ENCODE results near the gene CTBP1. TPM values are rescaled to one million over a fixed set of nuclear protein-coding genes. Genes with fewer than 3 reads are reported as not detected.
A peak's percentile ranks its signal among the peaks of the same experiment; 100 is the strongest.

Gene CTBP1
- total and polyA plus RNA-seq, 7 experiments from 2014 or later, result 57.2 to 233 (median 180) TPM

- H3K36me3 ChIP-seq (ENCODE audit: control insufficient read depth in 2 of 3, insufficient read depth in 3 of 3, low read length in 3 of 3), result no peaks in the 10 kb centered on the region
- H3K27ac ChIP-seq (ENCODE audit: low read depth, low read length), result peak overlapping the region; percentile 74
- Mint-ChIP-seq H3K9me3 (no peaks in the 10 kb centered on the region), H3K36me3 (no peaks in the 10 kb centered on the region), H3K27me3 (peaks cover 0 to 21% (median 4%) of the 10 kb centered on the region in 5 donors), H3K4me3 (peak overlapping the region; percentile 82 to 90 (median 87)), H3K4me1 (peaks cover 8 to 26% (median 18%) of the 10 kb centered on the region in 7 donors), H3K27ac (peak overlapping the region in 8 of 9 donors; percentile 48 to 86 (median 62))
- H3K27me3 ChIP-seq (ENCODE audit: control insufficient read depth in 2 of 2, insufficient read depth in 2 of 2, low read length in 2 of 2), result peaks cover 0 to 5% of the 10 kb centered on the region in 2 donors
- peak overlapping the region; percentile 90 for H3K4me3 ChIP-seq (ENCODE audit: low read length)
- ChIA-PET CTCF (interaction anchor here (0.6 to 4.2 kb wide), 8 partner anchors 8 to 504 kb away, joined by 3 to 43 read pairs (median 6); no protein-coding TSS in a partner anchor), POLR2A (interaction anchor here (0.6 to 3.5 kb wide), 6 partner anchors 30 to 181 kb away, joined by 3 to 13 read pairs (median 6); partner anchors contain the start of gene CTBP1)
- no peaks in the 10 kb centered on the region for H3K9me3 ChIP-seq (ENCODE audit: control insufficient read depth in 2 of 3, low read length in 3 of 3)
- intact Hi-C loops (cut with micrococcal nuclease), result loop anchor here (1.0 to 2.0 kb wide), 12 partner anchors 20 to 439 kb away; partner anchors contain the start of genes MAEA (in 2 of the 2) and UVSSA (in 1 of the 2)
- DNase-seq, result no peak
- H3K4me1 ChIP-seq (ENCODE audit: control insufficient read depth in 2 of 2, insufficient read depth in 2 of 2, low read length in 2 of 2), result peaks cover 3 to 17% of the 10 kb centered on the region in 2 donors
- no peak for ATAC-seq
Observed at GRCh38 chr4:1166509-1167243, 82.3 kb downstream of the CTBP1 start.

DNA sequence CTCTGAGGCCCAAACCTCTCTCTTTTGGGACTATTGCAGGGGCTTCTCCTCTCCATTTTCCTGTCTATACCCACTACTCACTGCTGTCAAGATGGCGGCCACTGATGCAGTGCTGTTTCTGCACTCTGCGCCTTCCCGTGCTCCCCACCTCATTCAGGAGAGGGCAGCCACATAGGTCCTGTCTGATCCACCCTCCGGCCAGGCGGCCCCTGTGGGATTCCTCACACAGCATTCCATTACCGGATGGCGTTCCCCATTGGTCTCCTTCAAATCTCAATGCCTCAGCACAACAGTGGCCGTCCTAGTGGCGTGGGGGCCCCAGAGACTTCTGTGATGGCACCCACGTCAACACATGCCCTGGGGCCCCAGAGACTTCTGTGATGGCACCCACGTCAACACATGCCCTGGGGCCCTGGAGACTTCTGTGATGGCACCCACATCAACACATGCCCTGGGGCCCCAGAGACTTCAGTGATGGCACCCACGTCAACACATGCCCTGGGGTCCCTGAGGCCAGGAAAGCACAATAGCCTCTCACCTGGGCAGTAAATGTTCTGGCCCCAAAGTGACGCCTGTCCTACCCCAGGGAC, 83.9 kb downstream of the CTBP1 start:
- Histone ChIP-seq H3K36me3 (ENCODE audit: control insufficient read depth in 2 of 3, insufficient read depth in 3 of 3, low read length in 3 of 3) (no peaks in the 10 kb centered on the region), H3K27ac (ENCODE audit: low read depth, low read length) (no peak overlapping the region), H3K4me1 (ENCODE audit: control insufficient read depth in 2 of 2, insufficient read depth in 2 of 2, low read length in 2 of 2) (peaks cover 3 to 17% of the 10 kb centered on the region in 2 donors), H3K27me3 (ENCODE audit: control insufficient read depth in 2 of 2, insufficient read depth in 2 of 2, low read length in 2 of 2) (no peaks in the 10 kb centered on the region), H3K4me3 (ENCODE audit: low read length) (no peak overlapping the region), H3K9me3 (ENCODE audit: control insufficient read depth in 2 of 3, low read length in 3 of 3) (no peaks in the 10 kb centered on the region)
- no peak for ATAC-seq
- H3K9me3 Mint-ChIP-seq, result no peaks in the 10 kb centered on the region
- H3K27me3 Mint-ChIP-seq, result peaks cover 0 to 21% (median under 1%) of the 10 kb centered on the region in 5 donors
- ChIA-PET CTCF (interaction anchor here (1.2 to 4.2 kb wide), 2 partner anchors 35 to 103 kb away, joined by 3 to 43 read pairs; no protein-coding TSS in a partner anchor), POLR2A (interaction anchor here (3.5 kb wide), 1 partner anchor 84 kb away, joined by 13 read pairs; the partner anchor contains the start of gene CTBP1)
- H3K4me3 Mint-ChIP-seq, result no peak overlapping the region
- intact Hi-C loops (cut with micrococcal nuclease), result no loop called here
- H3K36me3 Mint-ChIP-seq, result no peaks in the 10 kb centered on the region
- H3K4me1 Mint-ChIP-seq, result peaks cover 8 to 21% (median 13%) of the 10 kb centered on the region in 7 donors
- H3K27ac Mint-ChIP-seq, result peak overlapping the region in 2 of 9 donors; percentile 45 to 62
- no peak for DNase-seq

DNA sequence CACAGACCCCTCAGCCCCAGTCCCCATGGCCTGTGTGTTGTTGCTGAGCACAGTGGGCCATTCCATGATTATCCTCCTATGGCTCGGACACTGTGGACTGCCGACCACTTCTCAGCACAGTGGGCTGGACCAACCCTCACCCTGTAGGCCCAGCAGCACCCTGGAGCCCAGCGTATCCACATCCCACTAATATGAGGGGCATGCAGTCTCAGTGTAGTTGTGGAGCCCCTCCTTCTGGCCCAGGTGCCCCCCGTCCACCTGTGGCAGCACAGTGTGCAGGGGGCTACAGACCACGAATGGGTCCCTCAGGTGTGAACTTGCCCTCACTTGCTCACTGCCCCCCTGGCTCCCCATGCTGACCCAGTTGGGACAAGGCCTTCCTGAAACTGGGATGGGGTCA, 84.5 kb downstream of the CTBP1 start:
- H3K4me1 ChIP-seq (ENCODE audit: control insufficient read depth in 2 of 2, insufficient read depth in 2 of 2, low read length in 2 of 2), result peaks cover 3 to 17% of the 10 kb centered on the region in 2 donors

GRCh38 chr4:1164040-1164439, 84.9 kb downstream of the CTBP1 start:
- Histone ChIP-seq H3K36me3 (ENCODE audit: control insufficient read depth in 2 of 3, insufficient read depth in 3 of 3, low read length in 3 of 3) (no peaks in the 10 kb centered on the region), H3K27ac (ENCODE audit: low read depth, low read length) (no peak overlapping the region), H3K4me1 (ENCODE audit: control insufficient read depth in 2 of 2, insufficient read depth in 2 of 2, low read length in 2 of 2) (peaks cover 3 to 17% of the 10 kb centered on the region in 2 donors), H3K27me3 (ENCODE audit: control insufficient read depth in 2 of 2, insufficient read depth in 2 of 2, low read length in 2 of 2) (no peaks in the 10 kb centered on the region), H3K9me3 (ENCODE audit: control insufficient read depth in 2 of 3, low read length in 3 of 3) (no peaks in the 10 kb centered on the region), H3K4me3 (ENCODE audit: low read length) (no peak overlapping the region)
- H3K36me3 Mint-ChIP-seq, result no peaks in the 10 kb centered on the region
- no peak overlapping the region for H3K4me3 Mint-ChIP-seq
- intact Hi-C loops (cut with micrococcal nuclease), result no loop called here
- H3K27ac Mint-ChIP-seq, result no peak overlapping the region
- ATAC-seq (no peak), DNase-seq (no peak)
- peaks cover 8 to 20% (median 13%) of the 10 kb centered on the region in 7 donors for H3K4me1 Mint-ChIP-seq
- H3K27me3 Mint-ChIP-seq, result peaks cover 0 to 26% (median 3%) of the 10 kb centered on the region in 5 donors
- ChIA-PET CTCF (interaction anchor here (0.8 to 1.6 kb wide), 2 partner anchors 18 to 33 kb away, joined by 3 read pairs; no protein-coding TSS in a partner anchor), POLR2A (interaction anchor here (0.6 kb wide), 1 partner anchor 127 kb away, joined by 3 read pairs; no protein-coding TSS in a partner anchor)
- H3K9me3 Mint-ChIP-seq, result no peaks in the 10 kb centered on the region

More for the DNA sequence above, 84.5 kb downstream of the CTBP1 start:
- ChIA-PET CTCF (interaction anchor here (0.8 to 1.6 kb wide), 2 partner anchors 18 to 34 kb away, joined by 3 read pairs; no protein-coding TSS in a partner anchor), POLR2A (no interaction called here)
- H3K27ac Mint-ChIP-seq, result peak overlapping the region in 1 of 9 donors; percentile 45
- no peak overlapping the region for H3K27ac ChIP-seq (ENCODE audit: low read depth, low read length)
- H3K36me3 ChIP-seq (ENCODE audit: control insufficient read depth in 2 of 3, insufficient read depth in 3 of 3, low read length in 3 of 3), result no peaks in the 10 kb centered on the region
- H3K27me3 Mint-ChIP-seq, result peaks cover 0 to 23% (median 0%) of the 10 kb centered on the region in 5 donors
- peaks cover 8 to 21% (median 13%) of the 10 kb centered on the region in 7 donors for H3K4me1 Mint-ChIP-seq
- no peaks in the 10 kb centered on the region for H3K9me3 Mint-ChIP-seq
- ATAC-seq (no peak), DNase-seq (no peak)
- H3K4me3 Mint-ChIP-seq, result no peak overlapping the region
- no peaks in the 10 kb centered on the region for H3K27me3 ChIP-seq (ENCODE audit: control insufficient read depth in 2 of 2, insufficient read depth in 2 of 2, low read length in 2 of 2)
- no peak overlapping the region for H3K4me3 ChIP-seq (ENCODE audit: low read length)
- intact Hi-C loops (cut with micrococcal nuclease), result no loop called here
- H3K9me3 ChIP-seq (ENCODE audit: control insufficient read depth in 2 of 3, low read length in 3 of 3), result no peaks in the 10 kb centered on the region
- no peaks in the 10 kb centered on the region for H3K36me3 Mint-ChIP-seq

Other genes with a start within 250 kb of the CTBP1 start
- 10 to 100 TPM; 10.6 to 28.1 (median 22.0) TPM for gene FGFRL1, start 237.5 kb downstream of the CTBP1 start, total RNA-seq
- 1 to 10 TPM in 1 of 2 donors, under 1 TPM in 1; 0.45 to 1.7 TPM for gene FGFRL1, start 237.5 kb downstream of the CTBP1 start, polyA plus RNA-seq
- gene RNF212, start 135.6 kb downstream of the CTBP1 start, total RNA-seq, result 1 to 10 TPM; 1.8 to 4.1 (median 2.4) TPM
- 1 to 10 TPM; 5.8 to 6.7 TPM for gene RNF212, start 135.6 kb downstream of the CTBP1 start, polyA plus RNA-seq
- gene SPON2, start 76.5 kb downstream of the CTBP1 start, total RNA-seq, result 10 to 100 TPM in 3 of 5 experiments, 1 to 10 TPM in 2; 5.7 to 79.1 (median 16.0) TPM
- gene SPON2, start 76.5 kb downstream of the CTBP1 start, polyA plus RNA-seq, result 1 to 10 TPM; 2.8 to 3.8 TPM
- gene MAEA, start 40.8 kb upstream of the CTBP1 start, total RNA-seq, result 10 to 100 TPM; 56.2 to 92.2 (median 79.4) TPM
- gene MAEA, start 40.8 kb upstream of the CTBP1 start, polyA plus RNA-seq, result 10 to 100 TPM; 45.3 to 88.5 TPM
- 10 to 100 TPM; 29.5 to 44.1 (median 39.7) TPM for gene UVSSA, start 98.1 kb upstream of the CTBP1 start, total RNA-seq
- gene UVSSA, start 98.1 kb upstream of the CTBP1 start, polyA plus RNA-seq, result 1 to 10 TPM; 3.2 to 9.1 TPM
- gene NKX1-1, start 157.3 kb upstream of the CTBP1 start, total RNA-seq, result not detected
- not detected for gene NKX1-1, start 157.3 kb upstream of the CTBP1 start, polyA plus RNA-seq